ENCODE data around the gene LGALS13.

DNA sequence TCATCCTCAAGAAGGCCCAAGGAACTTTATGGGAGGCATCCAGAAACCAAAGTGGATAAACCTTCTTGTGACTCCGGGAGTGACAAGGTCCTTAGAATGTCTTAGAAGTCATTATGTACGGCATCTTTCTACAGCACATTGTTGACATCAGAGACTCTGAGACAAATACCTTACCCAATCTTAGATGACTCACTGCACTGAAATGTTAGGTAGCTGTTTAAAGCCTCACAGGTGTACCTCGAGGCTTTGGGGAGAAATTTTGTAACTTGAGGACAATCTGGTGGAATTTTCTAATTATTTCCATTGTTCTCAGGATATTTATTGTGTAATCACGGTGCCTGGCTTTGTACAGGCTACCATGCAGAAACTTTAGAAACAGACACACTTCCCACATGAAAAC lies 14.8 kb upstream of the LGALS13 start:
- TF ChIP-seq POLR2A (IDR thresholded peaks at IDR 0.05; ENCODE audit: borderline replicate concordance, extremely low read depth, insufficient read depth, insufficient read length): no peak
- no peak for TF ChIP-seq EZH2 (IDR thresholded peaks at IDR 0.05)
- TF ChIP-seq, protein P1, sequence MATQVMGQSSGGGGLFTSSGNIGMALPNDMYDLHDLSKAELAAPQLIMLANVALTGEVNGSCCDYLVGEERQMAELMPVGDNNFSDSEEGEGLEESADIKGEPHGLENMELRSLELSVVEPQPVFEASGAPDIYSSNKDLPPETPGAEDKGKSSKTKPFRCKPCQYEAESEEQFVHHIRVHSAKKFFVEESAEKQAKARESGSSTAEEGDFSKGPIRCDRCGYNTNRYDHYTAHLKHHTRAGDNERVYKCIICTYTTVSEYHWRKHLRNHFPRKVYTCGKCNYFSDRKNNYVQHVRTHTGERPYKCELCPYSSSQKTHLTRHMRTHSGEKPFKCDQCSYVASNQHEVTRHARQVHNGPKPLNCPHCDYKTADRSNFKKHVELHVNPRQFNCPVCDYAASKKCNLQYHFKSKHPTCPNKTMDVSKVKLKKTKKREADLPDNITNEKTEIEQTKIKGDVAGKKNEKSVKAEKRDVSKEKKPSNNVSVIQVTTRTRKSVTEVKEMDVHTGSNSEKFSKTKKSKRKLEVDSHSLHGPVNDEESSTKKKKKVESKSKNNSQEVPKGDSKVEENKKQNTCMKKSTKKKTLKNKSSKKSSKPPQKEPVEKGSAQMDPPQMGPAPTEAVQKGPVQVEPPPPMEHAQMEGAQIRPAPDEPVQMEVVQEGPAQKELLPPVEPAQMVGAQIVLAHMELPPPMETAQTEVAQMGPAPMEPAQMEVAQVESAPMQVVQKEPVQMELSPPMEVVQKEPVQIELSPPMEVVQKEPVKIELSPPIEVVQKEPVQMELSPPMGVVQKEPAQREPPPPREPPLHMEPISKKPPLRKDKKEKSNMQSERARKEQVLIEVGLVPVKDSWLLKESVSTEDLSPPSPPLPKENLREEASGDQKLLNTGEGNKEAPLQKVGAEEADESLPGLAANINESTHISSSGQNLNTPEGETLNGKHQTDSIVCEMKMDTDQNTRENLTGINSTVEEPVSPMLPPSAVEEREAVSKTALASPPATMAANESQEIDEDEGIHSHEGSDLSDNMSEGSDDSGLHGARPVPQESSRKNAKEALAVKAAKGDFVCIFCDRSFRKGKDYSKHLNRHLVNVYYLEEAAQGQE (IDR thresholded peaks at IDR 0.05; ENCODE audit: low read depth): no peak
- no peak for TF ChIP-seq POLR2AphosphoS5 (IDR thresholded peaks at IDR 0.05; ENCODE audit: low read depth, low read length)
- no peak for TF ChIP-seq CEBPB (IDR thresholded peaks at IDR 0.05; ENCODE audit: low read depth)
- TF ChIP-seq EGR1 (IDR thresholded peaks at IDR 0.05; ENCODE audit: low read depth): no peak
- TF ChIP-seq, protein P2, sequence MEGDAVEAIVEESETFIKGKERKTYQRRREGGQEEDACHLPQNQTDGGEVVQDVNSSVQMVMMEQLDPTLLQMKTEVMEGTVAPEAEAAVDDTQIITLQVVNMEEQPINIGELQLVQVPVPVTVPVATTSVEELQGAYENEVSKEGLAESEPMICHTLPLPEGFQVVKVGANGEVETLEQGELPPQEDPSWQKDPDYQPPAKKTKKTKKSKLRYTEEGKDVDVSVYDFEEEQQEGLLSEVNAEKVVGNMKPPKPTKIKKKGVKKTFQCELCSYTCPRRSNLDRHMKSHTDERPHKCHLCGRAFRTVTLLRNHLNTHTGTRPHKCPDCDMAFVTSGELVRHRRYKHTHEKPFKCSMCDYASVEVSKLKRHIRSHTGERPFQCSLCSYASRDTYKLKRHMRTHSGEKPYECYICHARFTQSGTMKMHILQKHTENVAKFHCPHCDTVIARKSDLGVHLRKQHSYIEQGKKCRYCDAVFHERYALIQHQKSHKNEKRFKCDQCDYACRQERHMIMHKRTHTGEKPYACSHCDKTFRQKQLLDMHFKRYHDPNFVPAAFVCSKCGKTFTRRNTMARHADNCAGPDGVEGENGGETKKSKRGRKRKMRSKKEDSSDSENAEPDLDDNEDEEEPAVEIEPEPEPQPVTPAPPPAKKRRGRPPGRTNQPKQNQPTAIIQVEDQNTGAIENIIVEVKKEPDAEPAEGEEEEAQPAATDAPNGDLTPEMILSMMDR (IDR thresholded peaks at IDR 0.05 in 2 of 3, conservative IDR thresholded peaks at IDR 0.05 in 1 of 3; ENCODE audit: borderline replicate concordance in 1 of 3, insufficient read depth in 1 of 3, low read depth in 2 of 3, low read length in 2 of 3): no peak
- TF ChIP-seq RAD21 (IDR thresholded peaks at IDR 0.05; ENCODE audit: low read depth): no peak
- no peak for TF ChIP-seq SP1 (IDR thresholded peaks at IDR 0.05; ENCODE audit: low read depth)
- TF ChIP-seq, protein P3, sequence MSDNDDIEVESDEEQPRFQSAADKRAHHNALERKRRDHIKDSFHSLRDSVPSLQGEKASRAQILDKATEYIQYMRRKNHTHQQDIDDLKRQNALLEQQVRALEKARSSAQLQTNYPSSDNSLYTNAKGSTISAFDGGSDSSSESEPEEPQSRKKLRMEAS (IDR thresholded peaks at IDR 0.05): no peak
- no peak for TF ChIP-seq FOSL1 (IDR thresholded peaks at IDR 0.05; ENCODE audit: low read depth)
- TF ChIP-seq ZNF274 (IDR thresholded peaks at IDR 0.05; ENCODE audit: low read depth, low read length): no peak
- TF ChIP-seq, protein P4, sequence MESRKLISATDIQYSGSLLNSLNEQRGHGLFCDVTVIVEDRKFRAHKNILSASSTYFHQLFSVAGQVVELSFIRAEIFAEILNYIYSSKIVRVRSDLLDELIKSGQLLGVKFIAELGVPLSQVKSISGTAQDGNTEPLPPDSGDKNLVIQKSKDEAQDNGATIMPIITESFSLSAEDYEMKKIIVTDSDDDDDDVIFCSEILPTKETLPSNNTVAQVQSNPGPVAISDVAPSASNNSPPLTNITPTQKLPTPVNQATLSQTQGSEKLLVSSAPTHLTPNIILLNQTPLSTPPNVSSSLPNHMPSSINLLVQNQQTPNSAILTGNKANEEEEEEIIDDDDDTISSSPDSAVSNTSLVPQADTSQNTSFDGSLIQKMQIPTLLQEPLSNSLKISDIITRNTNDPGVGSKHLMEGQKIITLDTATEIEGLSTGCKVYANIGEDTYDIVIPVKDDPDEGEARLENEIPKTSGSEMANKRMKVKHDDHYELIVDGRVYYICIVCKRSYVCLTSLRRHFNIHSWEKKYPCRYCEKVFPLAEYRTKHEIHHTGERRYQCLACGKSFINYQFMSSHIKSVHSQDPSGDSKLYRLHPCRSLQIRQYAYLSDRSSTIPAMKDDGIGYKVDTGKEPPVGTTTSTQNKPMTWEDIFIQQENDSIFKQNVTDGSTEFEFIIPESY (IDR thresholded peaks at IDR 0.05; ENCODE audit: extremely low read depth, insufficient replicate concordance, low read length): no peak
